Stimulated activated CD8-positive, alpha-beta memory T cell treated with anti-CD3 and anti-CD28 coated beads, Interleukin-7, amount 100 ng/mL, for 4 hours (primary cell): ENCODE data around the gene RAPGEF3.

ENCODE experiments used
- DNase-seq, 2 donors: peaks; one replicate each; pipeline ENCODE4 v3.0.0-alpha.2; 2020; ENCODE audit warnings: low read depth in 2 of 2

Gene RAPGEF3

GRCh38 chr12:47742253-47742825, 16.3 kb downstream of the RAPGEF3 start:
- DNase-seq: peak; percentile 40 to 51

GRCh38 chr12:47741340-47741703, 17.4 kb downstream of the RAPGEF3 start:
- peak; percentile 30 to 48 for DNase-seq

- DNase-seq: no peak
Measured at GRCh38 chr12:47740606-47741339, 17.9 kb downstream of the RAPGEF3 start.

- no peak for DNase-seq
Measured at GRCh38 chr12:47739979-47740378, 18.7 kb downstream of the RAPGEF3 start.

GRCh38 chr12:47739297-47739696, 19.4 kb downstream of the RAPGEF3 start:
- no peak for DNase-seq

GRCh38 chr12:47737936-47738594, 20.6 kb downstream of the RAPGEF3 start:
- DNase-seq: no peak

- no peak for DNase-seq
Measured at GRCh38 chr12:47736877-47737676, 21.6 kb downstream of the RAPGEF3 start.

- DNase-seq: no peak
Measured at GRCh38 chr12:47736216-47736615, 22.5 kb downstream of the RAPGEF3 start.

GRCh38 chr12:47735649-47736048, 23.0 kb downstream of the RAPGEF3 start:
- no peak for DNase-seq

- no peak for DNase-seq
Measured at GRCh38 chr12:47734725-47735480, 23.8 kb downstream of the RAPGEF3 start.

GRCh38 chr12:47733142-47733541, 25.5 kb downstream of the RAPGEF3 start:
- DNase-seq: no peak

- DNase-seq: no peak
Measured at GRCh38 chr12:47732504-47732903, 26.2 kb downstream of the RAPGEF3 start.

GRCh38 chr12:47731723-47732122, 27.0 kb downstream of the RAPGEF3 start:
- DNase-seq: no peak

GRCh38 chr12:47730341-47730744, 28.3 kb downstream of the RAPGEF3 start:
- DNase-seq: no peak

GRCh38 chr12:47729233-47729632, 29.4 kb downstream of the RAPGEF3 start:
- no peak for DNase-seq

- DNase-seq: no peak
Measured at GRCh38 chr12:47725893-47726292, 32.8 kb downstream of the RAPGEF3 start.

GRCh38 chr12:47725091-47725772, 33.4 kb downstream of the RAPGEF3 start, which contains the start of gene ENDOU:
ENDOU (minus strand) TSS chr12:47725490; CDS start chr12:47725413, 77 bp downstream.
- DNase-seq: no peak

GRCh38 chr12:47722941-47723631, 35.6 kb downstream of the RAPGEF3 start:
- DNase-seq: no peak

- DNase-seq: no peak
Measured at GRCh38 chr12:47722136-47722834, 36.4 kb downstream of the RAPGEF3 start.
